GM18909 (cell line): ENCODE measurements around the gene PTH2R.
"Not testable (repeated sequence)": the region's sequence is repeated elsewhere in the genome, so short reads cannot be mapped to it uniquely, and the experiment has no call there.

Experiments used
- ATAC-seq: cut with Tn5 transposase; IDR thresholded peaks from one replicate; pipeline ENCODE4 v1.9.1; 2021; ENCODE audit warnings: mild to moderate bottlenecking; ENCODE audit not compliant: unreplicated experiment, poor library complexity

PTH2R gene

DNA sequence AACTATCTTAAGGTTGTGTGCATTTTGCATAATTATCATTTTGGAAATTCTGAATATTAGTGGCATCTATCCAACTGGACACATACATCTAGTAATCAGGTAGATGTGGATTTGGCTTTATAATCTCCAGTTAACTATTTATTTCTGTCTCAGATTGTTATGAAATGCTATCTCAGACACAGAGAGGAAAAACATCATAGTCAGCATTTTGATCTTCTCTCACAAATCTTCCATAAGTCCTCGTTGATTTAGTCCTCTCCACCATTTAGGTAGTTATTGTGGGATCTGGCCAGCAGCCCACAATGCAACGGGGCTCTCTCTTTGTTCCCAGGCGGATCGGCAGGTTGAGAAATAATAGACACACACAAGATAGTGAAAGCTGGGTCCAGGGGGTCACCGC lies 75.4 kb downstream of the PTH2R start:
- not testable (repeated sequence) for ATAC-seq

DNA sequence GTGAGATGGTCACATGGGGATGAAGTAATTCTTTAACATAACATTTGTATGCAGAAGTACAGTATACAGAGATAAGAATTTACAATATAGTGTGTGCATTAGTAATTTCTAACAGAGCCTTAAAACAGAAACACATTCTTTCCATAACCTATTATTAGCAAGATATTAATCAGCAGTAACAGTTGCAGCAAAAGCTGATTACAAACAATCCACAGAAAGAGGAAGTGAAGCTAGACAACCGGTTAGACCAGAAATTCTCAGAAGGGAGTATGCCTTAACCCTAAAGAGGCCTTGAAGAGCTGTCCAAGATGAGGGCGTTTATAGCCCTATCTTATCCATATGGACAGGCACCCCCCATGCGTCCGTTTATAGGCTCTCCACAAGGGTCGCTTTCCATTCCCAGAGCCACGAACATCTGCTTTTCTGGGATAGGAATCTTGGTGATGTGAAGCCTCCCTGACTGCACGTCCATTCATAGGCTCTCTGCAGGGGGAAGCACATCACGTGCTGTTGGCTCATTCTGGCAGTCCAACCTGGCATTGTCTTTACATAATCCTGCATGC lies 75.9 kb downstream of the PTH2R start:
- ATAC-seq = not testable (repeated sequence)

GRCh38 chr2:208485390-208485789 lies 78.8 kb downstream of the PTH2R start:
- no peak for ATAC-seq

- ATAC-seq = no peak
Measured at GRCh38 chr2:208488686-208489564, 82.3 kb downstream of the PTH2R start.

DNA sequence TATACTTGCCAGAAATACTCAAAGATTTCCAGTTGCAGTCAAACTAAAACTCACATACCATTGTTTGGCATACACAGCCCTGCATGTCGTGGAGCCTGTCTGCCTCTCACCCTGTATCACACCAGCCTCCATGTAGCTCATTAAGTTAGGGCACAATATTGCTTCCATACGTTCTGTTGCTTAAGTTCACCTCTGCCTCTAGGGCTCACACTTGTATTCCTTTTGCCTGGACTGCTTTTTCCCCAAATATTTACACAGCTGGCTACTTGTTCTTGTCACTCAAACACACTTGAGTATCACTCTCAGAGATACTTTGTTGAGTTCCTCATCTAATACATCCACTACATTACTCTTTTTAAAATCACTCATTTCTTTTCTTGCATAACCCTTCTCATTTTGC lies 83.1 kb downstream of the PTH2R start:
- no peak for ATAC-seq

- no peak for ATAC-seq
Measured at GRCh38 chr2:208490492-208490891, 83.9 kb downstream of the PTH2R start.

DNA sequence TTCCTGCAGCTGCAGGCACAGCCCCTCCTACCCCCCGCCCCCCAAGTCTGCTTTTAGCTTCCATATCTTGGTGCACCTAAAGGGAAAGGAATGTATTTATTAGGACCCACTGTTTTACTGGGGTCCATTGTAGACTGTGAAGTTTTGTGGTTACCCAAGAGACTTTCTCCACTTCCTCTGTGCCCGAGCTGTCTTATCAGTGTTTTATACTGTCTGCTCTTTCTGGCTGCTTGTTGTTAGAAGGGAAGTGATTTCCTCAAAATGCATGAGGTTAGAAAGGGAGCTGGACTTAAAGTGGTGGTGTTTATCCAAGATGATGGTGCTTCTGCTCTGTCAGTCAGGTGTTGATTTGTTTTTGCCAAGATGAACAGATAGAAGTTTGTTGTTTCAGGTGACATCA lies 85.0 kb downstream of the PTH2R start:
- ATAC-seq = no peak

- no peak for ATAC-seq
Measured at GRCh38 chr2:208492069-208492468, 85.5 kb downstream of the PTH2R start.

DNA sequence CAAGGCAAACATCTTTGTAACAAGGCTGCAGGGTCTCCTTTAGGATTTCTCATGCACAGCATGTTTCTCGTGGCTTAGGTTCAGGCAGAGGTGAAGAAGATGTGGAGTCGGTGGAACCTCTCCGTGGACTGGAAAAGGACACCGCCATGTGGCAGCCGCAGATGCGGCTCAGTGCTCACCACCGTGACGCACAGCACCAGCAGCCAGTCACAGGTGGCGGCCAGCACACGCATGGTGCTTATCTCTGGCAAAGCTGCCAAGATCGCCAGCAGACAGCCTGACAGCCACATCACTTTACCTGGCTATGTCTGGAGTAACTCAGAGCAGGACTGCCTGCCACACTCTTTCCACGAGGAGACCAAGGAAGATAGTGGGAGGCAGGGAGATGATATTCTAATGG lies 86.6 kb downstream of the PTH2R start:
- no peak for ATAC-seq

- no peak for ATAC-seq
Measured at GRCh38 chr2:208496129-208496528, 89.5 kb downstream of the PTH2R start.

- no peak for ATAC-seq
Measured at GRCh38 chr2:208501206-208501605, 94.6 kb downstream of the PTH2R start.

DNA sequence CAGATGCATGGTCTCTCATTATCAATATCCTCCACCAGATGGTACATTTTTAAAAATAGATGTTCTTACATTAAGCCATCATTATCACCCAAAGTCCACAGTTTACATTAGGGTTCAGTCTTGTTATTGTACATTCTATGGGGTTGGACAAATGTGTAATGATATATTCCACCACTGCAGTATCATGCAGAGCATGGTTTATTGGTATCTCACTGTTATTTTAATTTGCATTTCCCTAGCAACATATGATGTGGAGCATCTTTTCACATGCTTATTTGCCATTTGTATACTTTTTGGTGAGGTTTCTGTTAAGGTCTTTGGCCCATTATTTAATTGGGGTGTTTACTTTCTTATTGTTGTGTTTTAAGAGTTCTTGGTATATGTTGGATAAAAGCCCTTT lies 95.7 kb downstream of the PTH2R start:
- ATAC-seq = no peak

DNA sequence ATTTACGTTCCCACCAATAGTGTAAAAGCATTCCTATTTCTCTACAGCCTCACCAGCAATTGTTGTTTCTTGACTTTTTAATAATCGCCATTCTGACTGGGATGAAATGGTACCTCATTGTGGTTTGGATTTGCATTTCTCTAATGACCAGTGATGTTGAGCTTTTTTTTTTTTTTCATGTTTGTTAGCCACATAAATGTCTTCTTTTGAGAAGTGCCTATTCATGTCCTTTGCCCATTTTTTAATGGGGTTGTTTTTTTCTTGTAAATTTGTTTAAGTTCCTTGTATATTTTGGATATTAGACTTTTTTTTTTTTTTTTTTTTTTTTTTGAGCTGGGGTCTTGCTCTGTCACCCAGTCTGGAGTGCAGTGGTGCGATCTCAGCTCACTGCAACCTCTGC lies 98.8 kb downstream of the PTH2R start:
- not testable (repeated sequence) for ATAC-seq

GRCh38 chr2:208509586-208509985 lies 103.0 kb downstream of the PTH2R start:
- no peak for ATAC-seq

- ATAC-seq = no peak
Measured at GRCh38 chr2:208511016-208511415, 104.4 kb downstream of the PTH2R start.

DNA sequence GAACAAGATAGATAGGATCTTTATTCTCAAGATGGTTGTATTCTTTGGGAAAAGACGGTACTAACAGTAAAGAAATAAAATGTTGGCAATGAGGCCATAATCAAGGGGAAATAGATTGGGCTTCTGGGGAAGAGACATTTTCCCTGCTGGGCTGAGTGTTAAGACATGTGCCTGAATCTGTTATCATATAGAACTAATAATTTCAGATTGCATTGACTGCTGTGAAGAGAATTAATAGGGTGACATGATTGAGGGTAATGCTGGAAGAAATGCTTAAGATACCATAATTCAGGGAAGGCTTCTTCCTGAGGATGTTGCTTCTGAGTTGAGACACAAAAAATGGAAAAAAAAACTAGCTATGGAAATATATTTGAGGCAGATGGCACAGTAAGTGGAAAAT lies 105.0 kb downstream of the PTH2R start:
- ATAC-seq = no peak

- no peak for ATAC-seq
Measured at GRCh38 chr2:208515099-208515498, 108.5 kb downstream of the PTH2R start.

GRCh38 chr2:208523069-208523468 lies 116.5 kb downstream of the PTH2R start:
- not testable (repeated sequence) for ATAC-seq

GRCh38 chr2:208525165-208525564 lies 118.6 kb downstream of the PTH2R start:
- ATAC-seq = not testable (repeated sequence)

DNA sequence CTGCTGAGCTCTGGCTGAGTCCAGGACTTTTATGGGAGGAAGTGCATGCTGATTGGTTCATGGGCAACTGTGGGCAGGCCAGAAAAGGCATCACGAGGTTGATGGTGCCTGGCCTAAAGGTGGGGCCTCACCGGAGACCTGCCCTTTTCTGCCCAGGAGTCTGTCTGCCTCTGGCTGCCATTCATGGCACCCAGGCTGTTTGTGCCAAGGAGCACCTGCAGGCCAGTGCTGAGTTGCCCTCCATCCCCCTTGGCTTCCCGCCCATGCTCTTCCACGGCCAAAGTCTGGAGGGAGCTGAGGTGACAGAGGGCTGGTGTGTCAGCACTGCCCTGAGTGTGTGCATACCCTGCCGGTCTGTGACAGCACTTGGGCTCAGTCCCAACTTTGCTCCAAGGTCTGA lies 123.2 kb downstream of the PTH2R start:
- no peak for ATAC-seq

GRCh38 chr2:208531361-208531760 lies 124.8 kb downstream of the PTH2R start:
- ATAC-seq = peak; percentile 52

DNA sequence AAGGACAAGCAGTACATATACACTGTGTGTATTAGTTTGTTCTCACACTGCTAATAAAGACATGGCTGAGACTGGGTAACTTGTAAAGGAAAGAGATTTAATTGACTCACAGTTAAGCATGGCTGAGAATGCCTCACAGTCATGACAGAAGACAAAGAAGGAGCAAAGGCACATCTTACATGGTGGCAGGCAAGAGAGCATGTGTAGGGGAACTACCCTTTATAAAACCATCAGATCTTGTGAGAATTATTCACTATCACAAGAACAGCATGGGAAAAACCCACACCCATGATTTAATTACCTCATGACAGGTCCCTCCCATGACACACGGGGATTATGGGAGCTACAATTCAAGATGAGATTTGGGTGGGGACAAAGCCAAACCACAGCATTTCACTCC lies 129.0 kb downstream of the PTH2R start:
- not testable (repeated sequence) for ATAC-seq
